Caco-2 (cell line): ENCODE measurements around the gene TRPM4. TPM values are rescaled to one million over a fixed set of nuclear protein-coding genes. Genes with fewer than 3 reads are reported as not detected.

Experiments used
- BruUV-seq: library from RNA; stranded (reverse); fragments of 400-500 nt; replicated peaks from 2 replicates; lab custom pipeline; 2021; lab: Mats Ljungman, UMichigan
- CTCF ChIA-PET: fragments of 300-600 bp; sonication (Branson Sonifier 250); formaldehyde crosslinking; loops from one replicate; lab custom pipeline; 2022; ENCODE audit warnings: antibody characterized with exemption; lab: Charles Lee
- POLR2A ChIA-PET: fragments of 300-600 bp; sonication (Branson Sonifier 250); formaldehyde crosslinking; loops from one replicate; lab custom pipeline; 2022; ENCODE audit warnings: antibody characterized with exemption; lab: Charles Lee
- DNase-seq, 2 experiments: peaks; one replicate each; pipeline versions ENCODE4 v3.0.0 to v3.0.0-alpha.2; 2020 to 2022
- H3K27me3 ChIP-seq: replicated peaks from 2 replicates; pipeline ENCODE4 v1.6.0; 2011; ENCODE audit warnings: low read length; ENCODE audit not compliant: control insufficient read depth, insufficient read depth
- H3K36me3 ChIP-seq: 2 replicates; pipeline ENCODE4 v1.5.1; 2011; ENCODE audit warnings: low read length; ENCODE audit not compliant: control insufficient read depth, insufficient read depth
- H3K4me1 ChIP-seq: fragments of 250-450 bp; sonication (Bioruptor Pico); 2 replicates; pipeline ENCODE4 v1.5.1; 2020; ENCODE audit warnings: mild to moderate bottlenecking
- H3K4me3 ChIP-seq: 2 replicates; pipeline ENCODE4 v1.5.1; 2011; ENCODE audit warnings: low read depth, mild to moderate bottlenecking, control low read depth, low read length
- H3K9me3 ChIP-seq: fragments of 250-450 bp; sonication (Bioruptor Pico); 2 replicates; pipeline ENCODE4 v1.5.1; 2020; ENCODE audit warnings: mild to moderate bottlenecking, moderate library complexity
- H3K27ac Mint-ChIP-seq: one replicate; pipeline ENCODE4 v1.8.0; 2022; ENCODE audit warnings: mixed read lengths; ENCODE audit not compliant: unreplicated experiment
- H3K27me3 Mint-ChIP-seq: one replicate; pipeline ENCODE4 v1.8.0; 2022; ENCODE audit warnings: mixed read lengths; ENCODE audit not compliant: insufficient read depth, unreplicated experiment
- H3K36me3 Mint-ChIP-seq: one replicate; pipeline ENCODE4 v1.8.0; 2022; ENCODE audit warnings: mild to moderate bottlenecking, mixed read lengths; ENCODE audit not compliant: insufficient read depth, unreplicated experiment
- H3K4me1 Mint-ChIP-seq: one replicate; pipeline ENCODE4 v1.8.0; 2022; ENCODE audit warnings: low read depth, mixed read lengths; ENCODE audit not compliant: unreplicated experiment
- H3K4me3 Mint-ChIP-seq: one replicate; pipeline ENCODE4 v1.8.0; 2022; ENCODE audit warnings: mild to moderate bottlenecking, moderate library complexity, mixed read lengths; ENCODE audit not compliant: unreplicated experiment
- H3K9me3 Mint-ChIP-seq: one replicate; pipeline ENCODE4 v1.8.0; 2022; ENCODE audit warnings: mixed read lengths; ENCODE audit not compliant: unreplicated experiment
- intact Hi-C: fragments of 100-400 bp; cut with micrococcal nuclease; formaldehyde crosslinking; loops from one replicate; pipeline ENCODE4 v1.10.0; 2022; ENCODE audit not compliant: unreplicated experiment
- total RNA-seq: library from RNA; stranded (reverse); gene quantifications from 2 replicates; pipeline ENCODE4 v1.2.3, GENCODE V29; 2022
- TF ChIP-seq, protein P1 (sequence below), 2 experiments: fragments of 200-600 bp in 1 of 2; IDR thresholded peaks; 1 replicate in 1 of 2; 2 replicates in 1 of 2; pipeline versions ENCODE4 v1.5.1 to v1.8.0; 2011 to 2022; ENCODE audit warnings: antibody characterized with exemption in 1 of 2, control low read depth in 1 of 2, inconsistent platforms in 1 of 2, low read depth in 1 of 2, low read length in 1 of 2, mild to moderate bottlenecking in 1 of 2, moderate library complexity in 1 of 2; ENCODE audit not compliant: insufficient read depth in 1 of 2, severe bottlenecking in 1 of 2, unreplicated experiment in 1 of 2

TRPM4 gene
- total RNA-seq, 1 experiment from 2014 or later, result 27.8 TPM

DNA sequence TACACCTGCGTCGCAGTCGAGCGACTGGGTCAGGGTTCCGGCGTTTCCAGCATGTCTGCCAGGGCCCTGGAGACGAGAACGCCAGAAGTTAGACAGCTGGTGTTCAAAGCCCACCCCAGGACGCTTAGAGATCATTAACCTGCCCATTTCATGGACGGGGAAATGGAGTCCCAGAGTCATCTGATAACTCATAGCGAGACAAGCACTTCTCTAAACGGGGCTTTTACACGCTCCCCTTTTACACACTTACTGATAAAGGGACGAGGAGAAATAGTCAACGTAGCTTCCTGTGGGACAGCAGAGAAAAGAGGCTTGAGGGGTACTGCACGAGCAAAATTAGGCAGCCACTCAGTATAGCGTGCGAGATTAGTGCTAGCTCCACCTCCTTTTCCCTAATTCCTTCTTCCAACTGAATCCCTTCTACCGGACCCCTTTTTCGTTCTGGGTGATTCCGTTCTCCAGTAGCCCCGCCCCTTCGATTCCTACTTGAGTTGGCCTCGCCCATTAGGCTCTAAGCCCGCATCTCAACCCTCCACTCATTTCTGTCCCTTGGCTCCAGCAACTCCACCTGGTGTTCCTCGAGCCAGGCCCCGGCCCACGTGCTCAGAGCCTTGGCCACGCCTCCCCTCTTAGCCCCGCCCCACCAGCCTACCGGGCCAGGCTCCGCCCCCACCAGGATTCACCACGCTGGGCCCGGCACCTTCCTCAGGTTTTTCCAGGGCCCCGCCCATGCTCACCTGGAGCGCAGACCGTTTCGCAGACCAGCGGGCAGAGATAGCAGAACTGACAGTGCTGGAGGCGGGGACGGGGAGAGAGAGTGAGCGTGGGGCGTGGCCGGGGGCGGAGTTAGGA is 6.1 kb upstream of the TRPM4 start:
- peaks cover 23% of the 10 kb centered on the region for H3K4me1 Mint-ChIP-seq
- TF ChIP-seq, protein P1, sequence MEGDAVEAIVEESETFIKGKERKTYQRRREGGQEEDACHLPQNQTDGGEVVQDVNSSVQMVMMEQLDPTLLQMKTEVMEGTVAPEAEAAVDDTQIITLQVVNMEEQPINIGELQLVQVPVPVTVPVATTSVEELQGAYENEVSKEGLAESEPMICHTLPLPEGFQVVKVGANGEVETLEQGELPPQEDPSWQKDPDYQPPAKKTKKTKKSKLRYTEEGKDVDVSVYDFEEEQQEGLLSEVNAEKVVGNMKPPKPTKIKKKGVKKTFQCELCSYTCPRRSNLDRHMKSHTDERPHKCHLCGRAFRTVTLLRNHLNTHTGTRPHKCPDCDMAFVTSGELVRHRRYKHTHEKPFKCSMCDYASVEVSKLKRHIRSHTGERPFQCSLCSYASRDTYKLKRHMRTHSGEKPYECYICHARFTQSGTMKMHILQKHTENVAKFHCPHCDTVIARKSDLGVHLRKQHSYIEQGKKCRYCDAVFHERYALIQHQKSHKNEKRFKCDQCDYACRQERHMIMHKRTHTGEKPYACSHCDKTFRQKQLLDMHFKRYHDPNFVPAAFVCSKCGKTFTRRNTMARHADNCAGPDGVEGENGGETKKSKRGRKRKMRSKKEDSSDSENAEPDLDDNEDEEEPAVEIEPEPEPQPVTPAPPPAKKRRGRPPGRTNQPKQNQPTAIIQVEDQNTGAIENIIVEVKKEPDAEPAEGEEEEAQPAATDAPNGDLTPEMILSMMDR (IDR thresholded peaks at IDR 0.05; ENCODE audit: insufficient read depth in 1 of 2, low read depth in 1 of 2, low read length in 1 of 2, severe bottlenecking in 1 of 2, unreplicated experiment in 1 of 2), result peak in 1 of 2 experiments; percentile 15
- peaks cover 13% of the 10 kb centered on the region for H3K9me3 Mint-ChIP-seq
- peak; percentile 99 for DNase-seq
- peaks cover 13% of the 10 kb centered on the region for H3K4me1 ChIP-seq
- intact Hi-C loops, result loop anchor here (2.0 kb wide), 1 partner anchor 57 kb away; no protein-coding TSS in a partner anchor
- no peaks in the 10 kb centered on the region for H3K9me3 ChIP-seq
- H3K36me3 Mint-ChIP-seq, result peaks cover 49% of the 10 kb centered on the region
- peak overlapping the region; percentile 91 for H3K4me3 Mint-ChIP-seq
- no peaks in the 10 kb centered on the region for H3K27me3 Mint-ChIP-seq
- H3K36me3 ChIP-seq, result no peaks in the 10 kb centered on the region
- no TSS peak for BruUV-seq
- H3K27me3 ChIP-seq, result no peaks in the 10 kb centered on the region
- peak overlapping the region; percentile 90 for H3K27ac Mint-ChIP-seq
- peak overlapping the region; percentile 69 for H3K4me3 ChIP-seq
- ChIA-PET POLR2A (interaction anchor here (0.6 kb wide), 1 partner anchor 26 kb away, joined by 3 read pairs; no protein-coding TSS in a partner anchor), CTCF (interaction anchor here (0.7 to 4.6 kb wide), 6 partner anchors 19 to 489 kb away, joined by 3 to 38 read pairs (median 10); no protein-coding TSS in a partner anchor)

DNA sequence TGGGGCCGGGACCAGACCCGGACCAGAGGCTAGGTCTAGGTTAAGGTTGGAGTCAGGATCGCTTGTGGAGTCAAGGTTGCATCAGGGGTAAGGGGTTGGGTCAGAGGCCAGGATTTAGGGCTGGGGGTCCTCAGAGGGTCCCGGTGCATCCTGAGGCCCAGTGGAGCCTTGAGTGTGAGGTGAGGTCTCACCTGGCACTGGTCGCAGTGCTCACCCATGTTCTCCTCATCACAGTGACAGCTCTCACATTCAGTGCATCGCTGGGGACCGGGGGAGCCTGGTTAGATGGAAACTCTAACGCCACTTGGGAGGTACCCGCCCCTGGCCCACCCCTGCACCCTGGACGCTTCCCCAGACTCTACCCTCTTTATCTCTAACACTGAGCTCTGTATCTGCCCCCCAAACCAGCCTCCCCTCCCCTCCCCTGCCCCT is 5.5 kb upstream of the TRPM4 start:
- POLR2A ChIA-PET, result interaction anchor here (0.6 kb wide), 1 partner anchor 18 kb away, joined by 9 read pairs; no protein-coding TSS in a partner anchor
- H3K27me3 Mint-ChIP-seq, result peaks cover under 1% of the 10 kb centered on the region
- TF ChIP-seq, protein P1 (IDR thresholded peaks at IDR 0.05; ENCODE audit: insufficient read depth in 1 of 2, low read depth in 1 of 2, low read length in 1 of 2, severe bottlenecking in 1 of 2, unreplicated experiment in 1 of 2), result no peak
- H3K4me3 ChIP-seq, result no peak overlapping the region
- intact Hi-C loops, result no loop called here
- H3K27ac Mint-ChIP-seq, result peak overlapping the region; percentile 90
- DNase-seq, result no peak
- no peaks in the 10 kb centered on the region for H3K27me3 ChIP-seq
- peaks cover 13% of the 10 kb centered on the region for H3K9me3 Mint-ChIP-seq
- BruUV-seq, result no TSS peak
- peaks cover 13% of the 10 kb centered on the region for H3K4me1 ChIP-seq
- peak overlapping the region; percentile 91 for H3K4me3 Mint-ChIP-seq
- CTCF ChIA-PET, result interaction anchor here (1.4 to 4.6 kb wide), 2 partner anchors 19 to 55 kb away, joined by 3 to 32 read pairs; no protein-coding TSS in a partner anchor
- H3K36me3 ChIP-seq, result no peaks in the 10 kb centered on the region
- peaks cover 44% of the 10 kb centered on the region for H3K36me3 Mint-ChIP-seq
- peaks cover 25% of the 10 kb centered on the region for H3K4me1 Mint-ChIP-seq
- no peaks in the 10 kb centered on the region for H3K9me3 ChIP-seq

DNA sequence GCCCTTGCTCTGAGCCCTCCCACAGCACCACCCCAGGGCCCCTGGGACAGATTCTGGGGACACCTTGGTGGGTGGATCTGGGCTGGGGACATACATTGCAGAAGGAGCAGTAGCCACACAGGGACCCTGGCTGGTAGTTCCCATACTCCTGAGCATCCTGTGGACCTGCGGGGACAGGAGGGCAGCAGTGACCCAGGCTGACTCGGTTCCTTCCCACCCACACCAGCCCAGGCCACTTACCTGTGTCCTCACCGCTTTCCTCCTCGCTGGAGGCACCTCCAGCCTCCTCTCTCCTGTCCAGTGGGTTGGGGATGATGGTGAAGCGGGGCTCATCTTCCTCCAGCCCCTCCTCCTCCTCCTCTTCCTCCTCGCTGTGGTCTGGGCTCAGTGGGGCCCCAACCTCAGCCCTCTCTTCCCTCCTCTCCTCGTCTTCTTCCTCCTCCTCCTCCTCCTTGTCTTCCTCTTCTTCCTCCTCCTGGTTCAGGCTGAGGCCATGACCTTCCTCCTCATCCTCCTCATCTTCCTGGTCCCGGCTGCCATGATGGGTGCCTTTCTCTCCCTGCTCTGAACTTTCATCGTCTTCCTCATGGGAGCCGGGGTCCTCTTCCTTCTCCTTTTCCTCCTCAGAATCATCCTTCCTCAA is 4.3 kb upstream of the TRPM4 start:
- Mint-ChIP-seq H3K27ac (no peak overlapping the region), H3K4me1 (peaks cover 25% of the 10 kb centered on the region), H3K36me3 (peaks cover 47% of the 10 kb centered on the region), H3K27me3 (peaks cover 3% of the 10 kb centered on the region), H3K9me3 (peaks cover 13% of the 10 kb centered on the region), H3K4me3 (peak overlapping the region; percentile 0)
- no peaks in the 10 kb centered on the region for H3K36me3 ChIP-seq
- intact Hi-C loops, result no loop called here
- TF ChIP-seq, protein P1 (IDR thresholded peaks at IDR 0.05; ENCODE audit: insufficient read depth in 1 of 2, low read depth in 1 of 2, low read length in 1 of 2, severe bottlenecking in 1 of 2, unreplicated experiment in 1 of 2), result no peak
- POLR2A ChIA-PET, result no interaction called here
- H3K27me3 ChIP-seq, result no peaks in the 10 kb centered on the region
- BruUV-seq, result no TSS peak
- H3K9me3 ChIP-seq, result no peaks in the 10 kb centered on the region
- no peak overlapping the region for H3K4me3 ChIP-seq
- peaks cover 10% of the 10 kb centered on the region for H3K4me1 ChIP-seq
- DNase-seq, result no peak
- CTCF ChIA-PET, result no interaction called here
